ENCODE results near the gene GMPPA.

DNA sequence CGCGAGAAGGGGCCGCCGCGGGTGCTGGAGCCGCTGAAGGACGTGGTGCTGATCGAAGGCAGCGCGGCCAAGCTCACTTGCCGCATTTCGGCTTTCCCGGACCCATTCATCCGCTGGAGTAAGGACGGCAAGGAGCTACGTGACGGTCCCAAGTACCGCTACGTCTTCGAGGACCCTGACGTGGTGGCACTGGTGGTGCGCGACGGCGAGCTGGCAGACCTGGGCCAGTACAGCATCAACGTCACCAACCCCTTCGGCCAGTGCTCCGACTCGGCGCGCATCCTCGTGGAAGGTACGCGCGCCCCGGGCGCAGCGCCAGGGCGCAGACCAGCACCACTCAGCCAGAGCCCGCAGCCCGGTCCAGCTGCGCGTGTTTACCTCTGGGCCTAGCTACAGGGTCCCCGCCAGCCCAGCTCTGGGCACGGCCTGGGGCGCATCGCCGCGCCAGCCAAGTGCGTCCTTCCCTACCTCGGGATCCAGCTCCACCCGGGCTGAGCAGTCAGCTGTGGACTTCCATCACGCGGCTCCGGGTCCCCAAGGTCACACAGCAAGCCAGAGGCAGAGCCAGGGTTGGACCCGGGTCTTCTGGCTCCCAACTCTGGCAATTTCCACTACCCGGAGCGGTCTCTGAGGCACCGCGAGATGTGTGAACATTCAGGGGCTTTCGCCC is 1.7 kb upstream of the GMPPA start:
- TF ChIP-seq, protein P1, sequence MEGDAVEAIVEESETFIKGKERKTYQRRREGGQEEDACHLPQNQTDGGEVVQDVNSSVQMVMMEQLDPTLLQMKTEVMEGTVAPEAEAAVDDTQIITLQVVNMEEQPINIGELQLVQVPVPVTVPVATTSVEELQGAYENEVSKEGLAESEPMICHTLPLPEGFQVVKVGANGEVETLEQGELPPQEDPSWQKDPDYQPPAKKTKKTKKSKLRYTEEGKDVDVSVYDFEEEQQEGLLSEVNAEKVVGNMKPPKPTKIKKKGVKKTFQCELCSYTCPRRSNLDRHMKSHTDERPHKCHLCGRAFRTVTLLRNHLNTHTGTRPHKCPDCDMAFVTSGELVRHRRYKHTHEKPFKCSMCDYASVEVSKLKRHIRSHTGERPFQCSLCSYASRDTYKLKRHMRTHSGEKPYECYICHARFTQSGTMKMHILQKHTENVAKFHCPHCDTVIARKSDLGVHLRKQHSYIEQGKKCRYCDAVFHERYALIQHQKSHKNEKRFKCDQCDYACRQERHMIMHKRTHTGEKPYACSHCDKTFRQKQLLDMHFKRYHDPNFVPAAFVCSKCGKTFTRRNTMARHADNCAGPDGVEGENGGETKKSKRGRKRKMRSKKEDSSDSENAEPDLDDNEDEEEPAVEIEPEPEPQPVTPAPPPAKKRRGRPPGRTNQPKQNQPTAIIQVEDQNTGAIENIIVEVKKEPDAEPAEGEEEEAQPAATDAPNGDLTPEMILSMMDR (IDR thresholded peaks at IDR 0.05), result no peak
- TF ChIP-seq POLR2AphosphoS5 (IDR thresholded peaks at IDR 0.05) (no peak), POLR2A (IDR thresholded peaks at IDR 0.05) (no peak)
